ENCODE results near the gene PLA2G4F. TPM values are rescaled to one million over a fixed set of nuclear protein-coding genes. Genes with fewer than 3 reads are reported as not detected.

The PLA2G4F gene
- total RNA-seq, 3 donors from 2014 or later (not counting 1 experiment from before 2014, with no cell fraction given) = not detected

- peaks cover 14 to 36% of the 10 kb centered on the region in 2 donors for H3K27me3 Mint-ChIP-seq (ENCODE audit: low read depth in 2 of 2)
- Histone ChIP-seq H3K27ac (ENCODE audit: low read length) (no peak overlapping the region), H3K36me3 (ENCODE audit: control insufficient read depth, insufficient read depth, low read length) (no peaks in the 10 kb centered on the region), H3K4me3 (ENCODE audit: low read length) (no peak overlapping the region), H3K27me3 (ENCODE audit: control insufficient read depth, insufficient read depth, low read length) (no peaks in the 10 kb centered on the region), H3K9me3 (ENCODE audit: control insufficient read depth, insufficient read depth, low read length) (no peaks in the 10 kb centered on the region), H3K4me1 (ENCODE audit: control insufficient read depth, insufficient read depth, low read length) (no peaks in the 10 kb centered on the region)
- H3K27ac Mint-ChIP-seq = no peak overlapping the region
- no peaks in the 10 kb centered on the region for H3K9me3 Mint-ChIP-seq
- H3K4me3 Mint-ChIP-seq = no peak overlapping the region
- intact Hi-C loops (cut with micrococcal nuclease) = no loop called here
- no peak for ATAC-seq
- TF ChIP-seq CTCF (IDR thresholded peaks at IDR 0.05) = no peak
- no peaks in the 10 kb centered on the region for H3K36me3 Mint-ChIP-seq
- WGBS (ENCODE audit: insufficient coverage) = 83% methylated on average over 7 of the region's 7 CpGs
- no peak for DNase-seq
- no peaks in the 10 kb centered on the region for H3K4me1 Mint-ChIP-seq
Observed at GRCh38 chr15:42107473-42107872, 49.0 kb downstream of the PLA2G4F start.

GRCh38 chr15:42106288-42106687 is 50.1 kb downstream of the PLA2G4F start:
- no peaks in the 10 kb centered on the region for H3K4me1 Mint-ChIP-seq
- peaks cover 13 to 32% of the 10 kb centered on the region in 2 donors for H3K27me3 Mint-ChIP-seq (ENCODE audit: low read depth in 2 of 2)
- Histone ChIP-seq H3K36me3 (ENCODE audit: control insufficient read depth, insufficient read depth, low read length) (no peaks in the 10 kb centered on the region), H3K27ac (ENCODE audit: low read length) (no peak overlapping the region), H3K4me1 (ENCODE audit: control insufficient read depth, insufficient read depth, low read length) (no peaks in the 10 kb centered on the region), H3K27me3 (ENCODE audit: control insufficient read depth, insufficient read depth, low read length) (no peaks in the 10 kb centered on the region), H3K9me3 (ENCODE audit: control insufficient read depth, insufficient read depth, low read length) (no peaks in the 10 kb centered on the region), H3K4me3 (ENCODE audit: low read length) (no peak overlapping the region)
- no peak for ATAC-seq
- TF ChIP-seq CTCF (IDR thresholded peaks at IDR 0.05) = no peak
- no peak for DNase-seq
- H3K36me3 Mint-ChIP-seq = no peaks in the 10 kb centered on the region
- no peak overlapping the region for H3K4me3 Mint-ChIP-seq
- intact Hi-C loops (cut with micrococcal nuclease) = no loop called here
- no peak overlapping the region for H3K27ac Mint-ChIP-seq
- no peaks in the 10 kb centered on the region for H3K9me3 Mint-ChIP-seq
- WGBS (ENCODE audit: insufficient coverage) = 48% methylated on average over 5 of the region's 5 CpGs

DNA sequence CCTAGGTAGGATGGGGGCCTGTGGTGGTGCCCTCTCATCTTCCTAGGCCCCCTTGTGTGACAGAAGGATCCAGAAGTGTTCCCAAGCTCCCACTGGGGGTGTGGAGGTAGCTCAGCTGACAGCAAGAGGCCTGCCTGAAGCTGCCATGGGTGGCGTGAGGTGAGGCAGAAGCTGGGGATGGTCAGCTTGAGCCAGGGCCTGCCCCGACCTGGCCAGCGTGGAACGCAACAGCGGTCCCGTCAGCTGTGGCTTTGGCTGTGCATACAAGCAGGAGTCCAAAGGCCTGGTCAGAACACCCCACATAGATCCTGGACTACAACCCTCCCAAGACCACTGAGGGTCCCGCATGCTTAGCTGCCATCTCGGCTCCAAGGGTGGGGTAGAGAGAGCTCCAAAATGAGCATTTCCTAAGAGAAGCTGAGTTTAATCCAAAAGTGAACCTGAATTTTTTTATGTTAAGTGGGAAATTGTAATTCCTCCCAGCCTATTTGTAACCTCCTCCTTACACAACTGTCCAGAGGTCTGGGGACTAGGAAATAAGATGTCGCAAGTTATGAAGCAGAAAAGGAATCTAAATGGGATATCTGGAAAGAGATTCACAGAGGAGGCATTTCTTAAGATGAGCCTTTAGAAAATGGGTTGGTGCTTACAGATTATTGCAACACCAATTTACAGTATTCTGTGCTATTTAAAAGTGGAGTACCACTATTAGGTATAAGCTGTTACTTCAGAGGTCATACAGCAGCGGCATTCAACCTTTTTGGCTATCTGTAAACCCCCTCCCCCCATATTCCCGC is 52.1 kb downstream of the PLA2G4F start:
- no peak for ATAC-seq
- Histone ChIP-seq H3K27me3 (ENCODE audit: control insufficient read depth, insufficient read depth, low read length) (no peaks in the 10 kb centered on the region), H3K36me3 (ENCODE audit: control insufficient read depth, insufficient read depth, low read length) (no peaks in the 10 kb centered on the region), H3K27ac (ENCODE audit: low read length) (no peak overlapping the region), H3K9me3 (ENCODE audit: control insufficient read depth, insufficient read depth, low read length) (no peaks in the 10 kb centered on the region), H3K4me3 (ENCODE audit: low read length) (no peak overlapping the region), H3K4me1 (ENCODE audit: control insufficient read depth, insufficient read depth, low read length) (peaks cover 7% of the 10 kb centered on the region)
- DNase-seq = no peak
- Mint-ChIP-seq H3K4me1 (no peaks in the 10 kb centered on the region), H3K36me3 (no peaks in the 10 kb centered on the region), H3K4me3 (no peak overlapping the region), H3K27me3 (ENCODE audit: low read depth in 2 of 2) (peaks cover 9 to 21% of the 10 kb centered on the region in 2 donors), H3K27ac (no peak overlapping the region), H3K9me3 (no peaks in the 10 kb centered on the region)
- 91% methylated on average over 10 of the region's 11 CpGs for WGBS (ENCODE audit: insufficient coverage)
- intact Hi-C loops (cut with micrococcal nuclease) = no loop called here
- no peak for TF ChIP-seq CTCF (IDR thresholded peaks at IDR 0.05)

All from natural killer cell (primary cell).